ENCODE results near the gene REEP2. TPM values are rescaled to one million over a fixed set of nuclear protein-coding genes. Genes with fewer than 3 reads are reported as not detected.
A peak's percentile ranks its signal among the peaks of the same experiment; 100 is the strongest.

The REEP2 gene
- total RNA-seq, 1 experiment from 2014 or later: 49.0 TPM

GRCh38 chr5:138457531-138458275, 18.8 kb downstream of the REEP2 start:
- DNase-seq: no peak

More at GRCh38 chr5:138457531-138458275, 18.8 kb downstream of the REEP2 start:
- Histone ChIP-seq H2BK20ac (ENCODE audit: low read depth, low read length, poor library complexity, severe bottlenecking) (no peak overlapping the region), H3K14ac (ENCODE audit: insufficient read depth, low read length) (no peak overlapping the region), H3K56ac (ENCODE audit: insufficient read length, low read depth, low read length) (no peak overlapping the region), H4K20me1 (ENCODE audit: control insufficient read depth, insufficient read depth, insufficient read length) (no peaks in the 10 kb centered on the region), H2AFZ (ENCODE audit: low read length) (no peak overlapping the region), H3K27me3 (ENCODE audit: insufficient read depth, low read length) (no peaks in the 10 kb centered on the region), H3K79me2 (ENCODE audit: insufficient read depth, low read length) (no peaks in the 10 kb centered on the region), H3K4ac (ENCODE audit: low read depth, low read length) (no peak overlapping the region), H3K23me2 (ENCODE audit: insufficient read length, low read depth, low read length, poor library complexity, severe bottlenecking) (no peaks in the 10 kb centered on the region), H4K5ac (ENCODE audit: insufficient read length, low read depth, low read length) (no peak overlapping the region), H4K91ac (ENCODE audit: insufficient read length, low read depth, low read length) (no peak overlapping the region), H2BK12ac (ENCODE audit: insufficient read length, low read depth, low read length) (no peak overlapping the region), H2AK5ac (ENCODE audit: insufficient read length, low read length) (no peak overlapping the region), H3K9ac (ENCODE audit: extremely low read depth, insufficient read length, low read length) (no peak overlapping the region), H3K27ac (ENCODE audit: insufficient read length, low read depth, low read length) (no peak overlapping the region), H2BK5ac (ENCODE audit: insufficient read length, low read length) (no peak overlapping the region), H2BK15ac (ENCODE audit: low read depth, low read length) (no peak overlapping the region), H3T11ph (ENCODE audit: low read length) (no peak overlapping the region), H3K4me1 (ENCODE audit: insufficient read depth, low read length) (no peaks in the 10 kb centered on the region; the same call in 1 of the 2 replicates), H3K79me1 (ENCODE audit: insufficient read depth, low read depth, low read length, poor library complexity, severe bottlenecking) (no peaks in the 10 kb centered on the region), H3K18ac (ENCODE audit: insufficient read length, low read depth, low read length) (no peak overlapping the region), H3K23ac (ENCODE audit: insufficient read length, low read depth, low read length) (no peak overlapping the region), H2BK120ac (ENCODE audit: low read depth, low read length, poor library complexity, severe bottlenecking) (no peak overlapping the region), H4K8ac (replicated peaks; ENCODE audit: insufficient read length, low read depth, low read length) (no peak overlapping the region), H3K4me2 (ENCODE audit: insufficient read depth, insufficient read length, low read length) (no peak overlapping the region), H3K9me3 (ENCODE audit: control insufficient read depth, low read depth, low read length) (no peaks in the 10 kb centered on the region)
- Mint-ChIP-seq H3K4me1 (peaks cover 29 to 44% of the 10 kb centered on the region in 2 experiments), H3K4me3 (no peak overlapping the region; a peak in 1 of 5 replicates), H3K27ac (peak overlapping the region in 1 of 3 experiments; percentile 97; a peak in 2 of 7 replicates), H3K36me3 (ENCODE audit: insufficient read depth in 1 of 3, low read depth in 3 of 3) (no peaks in the 10 kb centered on the region), H3K27me3 (ENCODE audit: low read depth) (no peaks in the 10 kb centered on the region; the same call in 1 of the 2 replicates), H3K9me3 (no peaks in the 10 kb centered on the region; a peak in 1 of 5 replicates)
- TF ChIP-seq, protein P1, sequence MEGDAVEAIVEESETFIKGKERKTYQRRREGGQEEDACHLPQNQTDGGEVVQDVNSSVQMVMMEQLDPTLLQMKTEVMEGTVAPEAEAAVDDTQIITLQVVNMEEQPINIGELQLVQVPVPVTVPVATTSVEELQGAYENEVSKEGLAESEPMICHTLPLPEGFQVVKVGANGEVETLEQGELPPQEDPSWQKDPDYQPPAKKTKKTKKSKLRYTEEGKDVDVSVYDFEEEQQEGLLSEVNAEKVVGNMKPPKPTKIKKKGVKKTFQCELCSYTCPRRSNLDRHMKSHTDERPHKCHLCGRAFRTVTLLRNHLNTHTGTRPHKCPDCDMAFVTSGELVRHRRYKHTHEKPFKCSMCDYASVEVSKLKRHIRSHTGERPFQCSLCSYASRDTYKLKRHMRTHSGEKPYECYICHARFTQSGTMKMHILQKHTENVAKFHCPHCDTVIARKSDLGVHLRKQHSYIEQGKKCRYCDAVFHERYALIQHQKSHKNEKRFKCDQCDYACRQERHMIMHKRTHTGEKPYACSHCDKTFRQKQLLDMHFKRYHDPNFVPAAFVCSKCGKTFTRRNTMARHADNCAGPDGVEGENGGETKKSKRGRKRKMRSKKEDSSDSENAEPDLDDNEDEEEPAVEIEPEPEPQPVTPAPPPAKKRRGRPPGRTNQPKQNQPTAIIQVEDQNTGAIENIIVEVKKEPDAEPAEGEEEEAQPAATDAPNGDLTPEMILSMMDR (conservative IDR thresholded peaks at IDR 0.05): no peak
- WGBS (ENCODE audit: extremely low coverage, insufficient read length, low lambda C conversion rate): no CpG with 5 or more reads among the region's 12 CpGs

All from H9 (cell line).